ENCODE measurements around the gene TNC.

TNC gene

DNA sequence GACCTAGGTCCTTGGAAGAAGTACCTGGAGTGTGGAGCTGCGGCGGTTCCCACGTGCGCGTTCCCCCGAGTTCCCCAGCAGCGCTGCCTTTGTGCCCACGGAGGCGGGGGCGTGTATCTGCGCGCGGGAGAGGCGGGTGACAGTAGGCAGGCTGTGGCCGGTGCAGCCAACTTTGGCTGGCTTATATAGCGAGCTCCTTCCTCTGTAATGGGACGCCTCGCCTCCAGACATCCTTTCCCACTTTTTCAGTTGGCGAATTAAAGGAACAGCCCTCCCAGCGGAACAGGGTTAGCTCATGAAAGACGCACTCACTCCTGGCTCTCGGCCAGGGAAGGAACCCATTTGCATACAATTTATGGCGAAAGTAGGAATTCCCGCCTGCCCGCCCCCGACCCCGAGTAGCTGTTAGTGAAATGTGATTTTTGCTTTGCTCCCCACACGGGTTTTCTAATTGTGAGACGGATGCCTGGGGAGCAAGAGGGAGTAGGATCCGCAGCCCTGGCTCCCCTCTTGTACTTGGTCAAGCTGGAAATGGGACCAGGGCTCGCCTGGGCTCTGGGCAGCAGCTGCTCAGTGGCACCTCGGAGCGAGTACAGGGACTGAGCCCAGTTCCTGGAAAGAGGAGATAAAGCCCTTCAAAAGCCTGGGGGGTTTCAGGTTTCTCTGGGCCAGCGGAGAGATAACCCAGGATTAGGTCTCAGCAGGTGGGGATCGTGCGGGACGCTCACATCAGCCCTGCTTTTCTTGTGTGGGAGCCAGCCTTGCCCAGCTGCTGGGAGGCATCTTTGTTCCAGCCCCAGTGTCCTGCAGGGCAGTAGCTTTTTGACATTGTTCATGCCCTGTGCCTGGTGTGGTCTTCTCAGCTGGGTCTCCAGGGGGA lies at the start of gene TNC:
Gene TNC, minus strand, starts transcription at position 159 of the 880 bp plus-strand sequence. CDS start 27,139 bp downstream, outside the sequence.
- FAIRE-seq = no peak

DNA sequence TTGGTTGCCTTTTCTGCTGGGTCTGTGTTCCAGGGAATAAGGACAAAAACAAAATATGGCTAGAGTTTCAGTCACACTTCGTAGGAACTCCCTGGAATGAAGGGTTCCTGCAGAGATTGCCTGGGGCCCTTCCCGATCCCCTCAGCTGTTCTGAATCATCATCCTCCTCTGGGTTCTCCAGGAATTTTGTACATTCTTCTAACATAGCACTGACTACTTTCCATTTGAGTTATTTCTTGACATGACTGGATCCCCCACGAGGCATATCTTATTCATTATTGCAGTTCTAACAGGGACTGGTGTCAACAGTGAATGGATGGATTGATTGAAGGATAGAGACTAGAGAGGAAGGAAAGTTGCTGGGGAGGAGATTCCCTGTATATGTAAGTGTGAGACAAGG lies 49.2 kb upstream of the TNC start:
- no peak for FAIRE-seq

DNA sequence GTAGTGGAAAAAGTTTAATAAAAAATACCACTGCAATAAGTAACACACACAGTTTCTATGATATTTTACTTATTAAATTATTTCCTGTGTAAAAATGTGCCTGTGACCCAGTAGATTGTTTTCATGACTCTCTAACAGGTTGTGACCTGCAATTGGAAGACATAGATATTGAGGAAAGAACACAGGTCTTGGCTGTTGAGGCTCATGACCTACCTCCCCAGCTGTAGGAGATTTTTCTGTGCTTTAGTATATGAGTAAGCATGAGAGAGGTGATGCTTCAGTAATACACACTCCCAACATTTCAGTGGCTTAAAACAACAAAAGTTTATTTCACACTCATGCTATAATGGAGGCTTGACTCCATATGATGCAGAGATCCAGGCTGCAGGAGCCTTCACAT lies 47.3 kb upstream of the TNC start:
- no peak for FAIRE-seq

DNA sequence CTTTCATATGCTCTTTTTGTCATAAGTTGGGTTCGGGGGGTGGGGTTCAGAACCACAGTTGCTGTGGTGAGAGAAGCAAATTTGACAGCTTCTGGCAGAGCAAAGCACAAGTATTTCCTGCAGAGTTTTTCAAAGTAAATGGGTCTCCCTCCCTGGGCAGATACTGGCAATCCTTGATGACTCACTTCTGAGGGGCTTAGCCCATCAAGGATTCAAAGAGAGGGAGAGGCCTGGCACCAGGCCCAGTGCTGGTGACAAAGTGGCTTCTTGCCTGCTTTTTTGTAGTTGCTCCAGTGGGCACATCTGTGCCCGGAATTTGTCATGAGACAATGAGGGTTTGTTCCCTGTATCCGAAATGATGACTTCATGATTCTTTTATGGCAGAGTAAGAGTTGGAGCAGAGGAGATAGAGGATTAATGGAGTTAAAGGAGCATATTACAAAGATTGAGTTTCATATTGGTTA lies 46.6 kb upstream of the TNC start:
- FAIRE-seq = no peak

DNA sequence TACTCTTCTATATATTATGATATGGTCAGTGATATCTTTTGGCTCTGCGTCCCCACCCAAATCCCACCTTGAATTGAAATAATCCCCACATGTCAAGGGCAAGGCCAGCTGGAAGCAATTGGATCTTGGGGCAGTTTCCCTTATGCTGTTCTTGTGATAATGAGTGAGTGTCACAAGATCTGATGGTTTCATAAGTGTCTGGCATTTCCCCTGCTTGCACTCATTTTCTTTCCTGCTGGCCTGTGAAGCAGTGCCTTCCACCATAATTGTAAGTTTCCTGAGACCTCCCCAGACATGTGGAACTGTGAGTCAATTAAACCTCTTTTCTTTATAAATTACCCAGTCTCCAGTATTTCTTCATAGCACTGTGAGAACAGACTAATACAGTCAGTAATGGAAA lies 45.0 kb upstream of the TNC start:
- no peak for FAIRE-seq

DNA sequence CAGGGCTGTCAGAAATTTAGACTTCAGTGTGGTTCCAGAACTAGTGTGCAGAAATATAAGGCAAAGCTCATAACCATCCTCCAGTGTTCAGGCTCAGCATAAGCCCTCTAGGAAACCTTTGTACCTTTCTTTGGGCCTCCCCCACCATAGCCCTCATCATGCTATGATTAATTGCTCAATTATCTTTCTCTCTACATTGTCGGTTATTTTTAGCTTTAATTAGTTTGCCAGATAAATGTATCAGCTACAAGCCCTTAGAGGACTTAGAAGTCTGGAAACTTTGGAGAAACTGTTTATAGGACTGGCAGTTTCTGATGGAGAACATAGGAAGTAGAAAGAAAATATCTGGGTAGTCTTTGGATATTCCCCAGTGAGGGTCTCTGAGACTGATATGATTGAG lies 43.5 kb upstream of the TNC start:
- FAIRE-seq = no peak

DNA sequence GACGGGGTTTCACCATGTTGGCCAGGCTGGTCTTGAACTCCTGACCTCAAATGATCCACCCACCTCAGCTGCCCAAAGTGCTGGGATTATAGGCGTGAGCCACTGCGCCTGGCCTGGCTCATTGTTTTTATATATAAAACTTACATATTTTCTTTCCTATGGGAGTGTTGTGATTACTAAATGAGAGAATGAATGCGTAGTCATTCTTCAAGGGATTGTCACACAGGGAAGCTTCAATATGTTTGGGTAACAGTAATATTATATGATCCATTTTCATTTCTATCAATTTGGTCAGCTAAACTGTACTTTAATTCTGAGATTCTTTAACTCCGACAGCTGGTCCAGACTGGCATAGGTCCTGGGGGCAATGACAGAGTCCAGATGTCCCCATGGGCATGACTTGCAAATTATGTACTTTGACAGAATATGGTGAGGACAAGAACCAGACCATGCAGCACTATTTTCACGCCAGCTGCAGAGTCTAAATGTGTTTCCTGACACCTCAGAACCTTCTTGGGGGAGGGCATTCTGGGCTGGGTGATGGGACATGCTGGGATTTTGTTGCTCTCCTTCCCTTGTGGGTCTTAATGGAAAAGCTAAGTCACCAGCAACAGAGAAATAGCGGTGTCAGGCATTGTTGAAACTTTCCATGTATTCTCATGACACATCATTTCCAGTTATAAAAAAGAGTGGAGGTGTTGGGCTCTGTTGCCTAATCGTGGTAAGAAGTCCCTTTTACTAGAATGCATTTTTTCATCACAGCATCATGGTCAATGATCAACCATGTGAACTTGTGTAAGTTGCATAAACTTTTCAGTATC lies 40.9 kb upstream of the TNC start:
- no peak for FAIRE-seq

DNA sequence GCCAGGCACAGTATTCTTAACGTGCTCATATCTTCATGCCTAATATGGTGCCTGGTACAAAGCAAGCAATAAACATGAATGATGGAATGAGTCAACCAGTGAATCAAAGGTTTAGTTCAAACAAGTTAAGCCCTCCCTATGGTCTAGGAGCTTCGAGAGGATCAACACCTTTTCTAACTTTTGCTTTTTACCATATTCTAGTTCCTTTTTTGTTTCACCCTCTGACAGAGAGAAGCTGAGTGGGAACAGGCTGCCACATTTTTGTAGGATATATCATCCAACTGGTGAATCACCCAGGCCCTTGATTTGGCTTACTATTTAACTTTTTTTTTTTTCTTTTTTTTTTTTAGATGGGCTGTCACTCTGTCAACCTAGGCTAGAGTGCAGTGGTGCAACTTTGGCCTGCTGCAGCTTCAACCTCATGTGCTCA lies 39.3 kb upstream of the TNC start:
- FAIRE-seq = no peak

DNA sequence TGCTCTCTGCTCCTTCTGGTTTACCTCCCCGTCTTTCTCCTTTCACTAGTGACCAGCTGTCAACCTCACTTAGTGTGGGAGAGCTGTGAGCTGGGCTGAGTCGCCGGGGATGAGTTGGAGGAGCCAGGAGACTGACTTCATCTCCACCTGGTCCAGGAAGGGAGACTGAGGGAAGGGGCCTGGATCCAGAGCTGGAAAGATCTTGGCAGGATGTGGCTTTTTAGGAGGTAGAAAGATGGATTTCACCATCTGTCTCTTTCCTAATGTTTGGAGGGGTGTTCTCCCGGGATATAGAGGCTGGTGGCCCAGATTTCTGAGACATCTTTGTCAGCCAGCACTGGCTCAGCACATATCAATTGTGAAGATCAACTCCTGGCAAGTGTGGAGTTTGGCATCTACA lies 37.1 kb upstream of the TNC start:
- no peak for FAIRE-seq

DNA sequence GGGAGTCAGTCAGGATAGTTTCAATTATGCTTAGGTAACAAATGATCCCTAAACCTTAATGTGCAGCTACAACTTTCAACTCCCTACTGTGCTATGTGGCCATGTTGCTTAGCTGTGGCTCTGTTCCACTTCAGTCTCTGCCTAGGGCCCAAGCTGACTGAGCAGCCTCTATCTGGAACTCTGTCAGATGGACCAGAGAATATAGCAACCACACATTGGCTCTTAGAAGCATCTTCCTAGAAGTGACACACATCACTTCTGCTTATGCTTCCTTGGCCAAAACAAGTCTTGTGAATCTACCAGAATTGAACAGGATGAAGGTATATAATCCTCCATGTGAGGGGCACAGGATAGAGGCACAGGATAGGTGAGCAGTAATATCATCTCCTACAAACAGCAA lies 36.7 kb upstream of the TNC start:
- no peak for FAIRE-seq

DNA sequence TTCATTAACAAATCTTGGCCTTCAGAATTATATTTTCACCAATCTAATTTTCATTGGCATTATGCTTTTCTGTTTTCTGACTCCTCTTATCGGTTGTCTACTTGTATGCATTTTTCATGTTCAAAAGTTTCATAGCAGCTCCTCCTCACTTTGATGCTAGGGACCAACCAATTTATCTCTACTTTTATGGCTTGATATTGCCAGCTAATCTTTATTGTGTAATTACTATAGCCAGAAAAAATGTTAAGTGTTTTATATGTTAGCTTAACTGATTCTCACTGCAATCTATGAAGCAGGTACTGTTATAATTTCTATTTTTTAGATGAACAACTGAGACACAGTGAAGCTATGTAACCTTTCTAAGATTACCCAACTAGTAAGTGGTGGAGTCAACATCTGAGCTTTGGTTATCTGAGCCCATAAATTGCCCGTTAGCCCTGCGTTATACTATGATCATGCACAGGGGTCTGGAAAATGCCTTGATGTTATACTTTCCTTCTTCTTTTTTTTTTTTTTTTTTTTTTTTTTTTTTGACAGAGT lies 34.4 kb upstream of the TNC start:
- FAIRE-seq = no peak

DNA sequence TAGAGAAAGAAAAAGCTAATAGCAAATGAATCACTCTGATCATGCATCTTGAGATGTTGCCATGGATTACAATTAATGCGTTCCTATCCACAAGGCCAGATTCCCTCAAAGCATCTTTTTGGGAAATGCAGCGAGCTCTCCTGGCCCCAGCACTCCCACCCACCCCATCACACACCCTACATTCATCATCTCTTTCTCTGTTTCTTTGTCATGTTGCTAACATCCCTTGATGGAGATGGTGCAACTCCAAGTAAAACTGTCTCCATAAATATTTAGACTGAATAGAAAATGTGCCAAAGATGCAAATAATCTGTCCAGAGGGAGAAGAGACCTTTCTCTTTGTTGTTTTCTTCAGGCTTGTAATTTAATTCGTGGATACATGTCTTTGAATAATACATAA lies 30.8 kb upstream of the TNC start:
- FAIRE-seq = no peak

DNA sequence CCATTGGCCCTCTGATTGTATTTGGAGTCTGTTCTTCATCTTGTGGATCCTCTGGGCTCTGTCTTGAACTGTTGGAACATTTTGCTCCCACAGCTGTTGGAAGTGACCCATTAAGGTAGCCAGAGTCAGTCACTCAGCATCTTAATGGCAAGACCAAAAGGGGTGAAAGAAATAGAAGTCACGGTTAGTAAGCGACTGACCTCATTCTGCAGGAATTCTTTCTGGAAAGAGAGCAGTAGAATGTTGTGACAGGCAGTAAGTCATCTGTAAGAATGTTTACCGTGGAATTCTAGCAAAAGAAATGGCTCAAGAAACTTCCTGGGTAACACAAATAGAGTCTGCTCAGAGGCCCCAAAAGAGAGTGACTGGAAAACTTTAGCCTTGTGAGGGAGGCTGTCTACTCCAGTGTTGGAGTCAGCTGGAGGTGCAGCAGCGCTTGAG lies 28.6 kb upstream of the TNC start:
- FAIRE-seq = no peak

DNA sequence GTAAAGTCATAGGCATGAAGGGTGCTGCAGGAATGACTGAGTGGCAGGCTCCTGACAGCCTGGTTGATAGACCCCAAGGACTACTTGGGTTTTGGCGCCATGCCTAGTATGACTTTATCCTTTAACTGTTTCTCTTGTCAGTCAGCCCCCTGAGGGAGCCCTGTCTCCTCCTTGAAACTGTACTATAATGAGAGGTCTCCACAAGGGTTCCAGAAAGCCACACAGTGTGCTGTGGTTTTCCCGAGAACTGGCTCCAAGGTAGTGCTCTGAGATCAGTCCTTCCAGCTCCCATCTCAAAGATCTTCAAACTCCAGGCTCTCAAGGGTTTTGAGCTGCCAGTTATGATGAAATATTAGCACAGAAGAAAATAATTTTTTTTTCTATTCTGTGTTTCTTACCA lies 26.7 kb upstream of the TNC start:
- no peak for FAIRE-seq

DNA sequence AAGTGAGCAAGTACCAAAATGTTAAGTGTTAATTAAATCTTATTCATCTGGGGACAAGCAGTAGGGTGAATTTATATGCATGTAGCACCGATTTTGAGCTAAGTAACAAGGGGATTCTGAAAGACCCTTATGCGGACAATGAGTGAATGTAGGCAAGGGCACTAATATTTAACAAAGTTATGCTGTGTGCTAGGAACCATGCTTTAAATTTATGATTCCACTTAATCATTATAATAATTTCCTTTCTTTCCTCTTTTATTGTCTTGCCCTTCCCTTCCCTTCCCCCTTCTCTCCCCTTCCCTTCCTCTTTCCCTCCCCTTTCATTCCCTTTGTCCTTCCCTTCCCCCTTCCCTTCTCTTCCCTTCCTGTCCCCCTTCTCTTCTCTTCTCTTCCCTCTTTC lies 25.7 kb upstream of the TNC start:
- FAIRE-seq = no peak

DNA sequence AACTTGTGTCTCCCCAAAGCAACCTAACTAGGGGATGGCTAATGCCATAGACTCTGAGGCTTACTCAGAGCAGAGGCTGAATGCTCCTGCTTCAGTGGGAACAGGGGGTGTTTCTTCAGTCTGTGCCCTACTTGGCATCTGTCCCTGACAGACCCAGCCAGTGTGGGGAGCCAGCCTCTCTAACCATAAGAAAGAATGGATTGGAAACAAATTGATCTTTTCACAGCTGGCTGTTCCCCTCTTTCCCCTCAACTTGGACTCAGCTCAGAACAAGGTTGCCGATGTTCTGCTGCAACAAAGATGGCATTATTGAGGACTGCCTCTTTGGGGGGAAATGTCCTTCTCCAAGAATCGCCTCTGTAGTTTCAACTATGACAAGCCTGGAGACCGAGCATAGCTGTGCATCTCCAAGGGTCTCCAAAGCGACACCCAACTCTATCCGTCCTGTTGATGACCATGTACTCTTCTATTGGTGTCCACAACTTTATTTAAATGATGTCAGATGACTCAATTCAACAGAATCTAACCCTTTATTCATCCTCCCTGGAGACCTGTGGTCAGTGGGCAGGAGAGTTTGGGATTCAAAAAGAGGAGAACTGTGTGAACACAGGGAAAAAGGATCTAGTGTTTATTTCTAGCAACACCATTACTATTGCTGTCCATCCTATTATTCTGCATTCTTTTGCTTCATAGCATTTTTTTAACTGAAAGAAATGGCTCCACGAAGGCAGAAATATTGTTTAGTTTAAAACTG lies 24.7 kb upstream of the TNC start:
- no peak for FAIRE-seq

DNA sequence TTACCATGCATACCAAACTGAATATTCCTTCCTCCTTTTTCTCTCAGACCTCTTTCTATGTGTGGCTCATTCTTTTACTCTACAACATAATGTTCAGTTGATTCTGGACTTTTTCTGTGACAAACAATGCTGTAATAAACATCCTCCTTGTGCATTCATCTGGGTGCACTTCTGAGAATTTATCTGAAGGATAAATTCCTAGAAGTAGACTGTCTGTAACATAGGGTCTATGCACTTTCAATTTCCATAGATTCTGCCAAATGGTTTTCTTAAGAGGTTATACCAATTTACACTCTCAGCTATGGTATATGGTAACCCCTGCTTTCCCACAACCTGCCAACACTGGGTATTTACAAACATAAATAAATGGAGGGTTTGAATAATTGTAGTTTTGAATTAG lies 24.1 kb upstream of the TNC start:
- no peak for FAIRE-seq

DNA sequence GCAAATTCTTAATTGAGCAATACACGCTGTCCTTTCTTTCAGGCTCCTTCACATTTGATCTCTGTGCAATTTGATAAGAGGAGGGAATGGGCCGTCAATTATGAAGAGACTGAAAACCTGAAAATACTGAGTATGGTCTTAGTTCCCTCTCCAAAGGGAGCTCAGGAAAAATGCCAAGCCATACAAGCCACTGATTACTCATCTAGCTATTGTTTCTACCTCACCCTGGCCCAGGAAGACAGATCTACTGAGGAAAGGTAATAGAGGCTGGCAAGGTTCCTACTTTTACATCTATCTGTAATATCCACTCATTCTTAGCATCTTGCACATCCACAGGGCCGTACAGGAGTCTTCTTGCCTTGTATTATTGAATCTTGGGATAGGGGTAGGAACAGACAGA lies 23.7 kb upstream of the TNC start:
- no peak for FAIRE-seq

DNA sequence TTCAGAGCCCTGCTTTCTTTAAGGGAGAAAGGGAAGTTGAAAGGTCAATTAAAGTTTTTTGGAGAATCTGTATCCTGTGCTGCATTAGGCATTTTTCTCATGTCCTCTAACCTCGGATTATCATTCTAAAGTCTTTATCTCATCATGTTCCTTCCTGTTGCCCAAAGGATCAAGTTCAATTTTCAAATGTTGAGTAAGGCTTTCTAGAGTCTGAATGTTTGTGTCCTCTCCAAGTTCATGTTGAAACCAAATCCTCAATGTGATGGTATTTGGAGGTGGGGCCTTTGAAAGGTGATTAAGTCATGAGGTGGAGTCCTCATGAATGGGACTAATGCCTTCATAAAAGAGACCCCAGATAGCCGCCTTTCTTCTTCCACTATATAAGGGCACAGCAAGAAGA lies 20.2 kb upstream of the TNC start:
- FAIRE-seq = no peak

DNA sequence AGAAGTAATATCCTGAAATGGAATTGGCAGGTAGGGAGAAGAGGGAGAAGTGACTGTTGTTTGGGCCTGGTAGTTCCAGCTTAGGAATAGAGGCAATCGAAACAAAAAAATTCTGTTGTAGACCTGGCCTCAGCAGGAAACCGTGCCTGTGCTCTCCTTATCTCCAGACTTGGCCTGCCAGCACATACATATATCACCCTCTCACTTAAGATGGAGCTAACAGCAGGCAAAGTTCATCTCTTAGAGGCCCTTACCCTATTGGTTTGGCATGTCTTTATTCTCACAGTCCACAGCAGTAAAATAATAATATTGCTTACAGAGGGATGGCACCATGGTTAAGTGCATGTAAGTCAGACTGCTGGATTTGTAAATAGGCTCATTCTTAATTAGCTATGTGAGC lies 19.6 kb upstream of the TNC start:
- FAIRE-seq = no peak

DNA sequence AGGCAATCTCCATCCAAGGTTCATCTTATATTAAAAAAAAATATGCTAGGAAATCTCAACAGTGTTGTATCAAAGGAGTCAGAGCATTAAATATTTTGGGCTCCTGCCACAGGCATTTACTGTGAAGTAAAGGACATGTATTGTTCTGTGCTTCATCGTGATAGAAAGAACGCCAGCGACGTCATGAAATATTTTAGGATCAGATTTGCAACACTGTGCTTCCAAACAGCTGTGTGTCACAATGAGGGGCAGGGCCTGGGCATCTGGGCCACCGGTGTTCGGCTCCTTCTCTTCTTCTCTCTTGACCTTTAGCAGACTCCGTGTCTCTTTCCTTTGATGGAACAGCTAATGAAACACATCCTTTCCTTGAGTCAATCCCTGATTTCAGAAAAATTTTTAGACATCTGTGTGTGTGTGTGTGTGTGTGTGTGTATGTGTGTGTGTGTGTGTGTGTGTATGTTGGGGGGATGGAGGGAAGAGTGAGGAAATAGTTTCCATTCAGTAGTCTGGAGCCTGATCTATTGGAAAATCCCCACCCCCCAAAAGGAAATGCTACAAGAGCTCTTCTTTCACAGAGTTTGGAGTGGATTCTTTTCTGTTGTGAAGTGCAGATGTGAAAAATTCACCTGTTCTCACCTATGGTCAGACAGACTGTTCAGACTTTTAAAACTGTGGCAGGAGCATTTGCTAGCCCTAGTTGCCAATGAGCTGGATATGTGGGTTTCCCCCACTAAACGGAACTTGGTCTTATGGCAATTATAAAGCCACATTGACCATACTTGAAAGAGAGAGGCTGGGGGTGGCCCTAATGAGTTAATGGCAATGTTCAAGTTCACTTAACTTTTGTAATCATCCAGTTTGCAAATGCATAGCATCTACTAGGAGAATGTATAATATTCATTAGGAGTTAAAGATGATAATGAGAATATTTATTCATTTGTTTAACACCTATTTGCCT lies 18.1 kb upstream of the TNC start:
- no peak for FAIRE-seq

DNA sequence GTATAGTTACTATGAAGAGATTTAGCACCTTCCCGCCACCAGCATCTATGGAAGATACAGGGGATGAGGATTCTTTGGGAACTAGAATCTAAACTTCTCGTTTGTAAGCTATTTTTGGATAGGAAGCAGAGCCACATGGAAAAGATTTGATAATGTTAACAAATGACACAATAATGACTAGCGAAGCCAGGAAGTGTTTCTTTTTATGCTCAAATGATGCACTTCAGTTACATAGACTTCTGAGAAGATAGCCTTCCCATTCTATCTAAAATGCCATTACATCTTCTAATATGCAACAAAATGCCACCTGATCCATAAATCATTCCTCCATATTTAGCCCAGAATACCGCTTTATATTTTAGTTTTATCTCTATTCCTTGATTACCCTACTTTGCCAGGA lies 17.0 kb upstream of the TNC start:
- no peak for FAIRE-seq
